GM21529 (cell line): ENCODE measurements around the gene CEP120.

ENCODE experiments used
- ATAC-seq: cut with Tn5 transposase; IDR thresholded peaks from one replicate; pipeline ENCODE4 v1.9.1; 2021; ENCODE audit not compliant: unreplicated experiment

Gene CEP120

GRCh38 chr5:123304777-123305316, 118.4 kb downstream of the CEP120 start:
- ATAC-seq: no peak

- ATAC-seq: no peak
Observed at GRCh38 chr5:123303802-123304201, 119.4 kb downstream of the CEP120 start.

GRCh38 chr5:123300266-123300665, 122.9 kb downstream of the CEP120 start:
- ATAC-seq: no peak

GRCh38 chr5:123299136-123299535, 124.1 kb downstream of the CEP120 start:
- no peak for ATAC-seq

GRCh38 chr5:123298335-123299030, 124.7 kb downstream of the CEP120 start:
- no peak for ATAC-seq

GRCh38 chr5:123297866-123298265, 125.3 kb downstream of the CEP120 start:
- no peak for ATAC-seq

- ATAC-seq: no peak
Observed at GRCh38 chr5:123297198-123297831, 125.9 kb downstream of the CEP120 start.
